ENCODE results near the gene WDR74.

DNA sequence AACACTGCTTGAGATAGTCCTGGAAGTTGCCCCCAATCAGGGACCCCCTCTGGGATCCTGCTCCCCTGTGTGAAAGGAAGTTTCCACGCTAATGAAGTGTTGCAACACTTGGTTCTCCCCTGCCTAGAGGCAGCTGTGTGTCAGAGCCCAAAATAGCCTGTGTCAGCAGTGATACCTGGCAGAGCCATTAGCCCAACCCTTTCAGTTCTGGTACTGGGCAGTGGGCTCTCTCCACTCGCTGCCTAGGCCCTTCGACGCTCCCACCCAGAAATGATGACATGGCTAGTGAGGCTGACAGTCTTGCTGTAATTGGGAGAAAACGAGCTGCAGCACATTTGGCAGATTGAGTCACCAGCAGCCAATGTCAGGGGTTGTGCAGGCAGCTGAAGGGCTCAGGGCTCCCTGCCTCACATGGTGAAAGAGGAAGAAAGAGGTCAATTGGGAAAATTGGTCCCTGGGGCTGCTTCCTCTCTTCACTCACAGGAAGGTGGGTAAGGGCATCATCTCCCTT is 32.7 kb downstream of the WDR74 start:
- TF ChIP-seq POLR2A (IDR thresholded peaks at IDR 0.05; ENCODE audit: low read length) (no peak), EP300 (IDR thresholded peaks at IDR 0.05) (no peak), BHLHE40 (IDR thresholded peaks at IDR 0.05; ENCODE audit: low read depth, low read length) (no peak), RNF2 (IDR thresholded peaks at IDR 0.05; ENCODE audit: borderline replicate concordance, low read depth) (no peak), HDAC2 (IDR thresholded peaks at IDR 0.05) (no peak), JUNB (IDR thresholded peaks at IDR 0.05) (no peak), JUN (IDR thresholded peaks at IDR 0.05) (no peak), RCOR1 (IDR thresholded peaks at IDR 0.05; ENCODE audit: low read depth, low read length) (no peak), SMC3 (IDR thresholded peaks at IDR 0.05) (no peak)
- TF ChIP-seq, protein P1, sequence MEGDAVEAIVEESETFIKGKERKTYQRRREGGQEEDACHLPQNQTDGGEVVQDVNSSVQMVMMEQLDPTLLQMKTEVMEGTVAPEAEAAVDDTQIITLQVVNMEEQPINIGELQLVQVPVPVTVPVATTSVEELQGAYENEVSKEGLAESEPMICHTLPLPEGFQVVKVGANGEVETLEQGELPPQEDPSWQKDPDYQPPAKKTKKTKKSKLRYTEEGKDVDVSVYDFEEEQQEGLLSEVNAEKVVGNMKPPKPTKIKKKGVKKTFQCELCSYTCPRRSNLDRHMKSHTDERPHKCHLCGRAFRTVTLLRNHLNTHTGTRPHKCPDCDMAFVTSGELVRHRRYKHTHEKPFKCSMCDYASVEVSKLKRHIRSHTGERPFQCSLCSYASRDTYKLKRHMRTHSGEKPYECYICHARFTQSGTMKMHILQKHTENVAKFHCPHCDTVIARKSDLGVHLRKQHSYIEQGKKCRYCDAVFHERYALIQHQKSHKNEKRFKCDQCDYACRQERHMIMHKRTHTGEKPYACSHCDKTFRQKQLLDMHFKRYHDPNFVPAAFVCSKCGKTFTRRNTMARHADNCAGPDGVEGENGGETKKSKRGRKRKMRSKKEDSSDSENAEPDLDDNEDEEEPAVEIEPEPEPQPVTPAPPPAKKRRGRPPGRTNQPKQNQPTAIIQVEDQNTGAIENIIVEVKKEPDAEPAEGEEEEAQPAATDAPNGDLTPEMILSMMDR (IDR thresholded peaks at IDR 0.05), result no peak
